IMR-90 (cell line): ENCODE results near the gene HGFAC.

Experiments used
- SMC3 ChIP-seq: fragments of 150-350 bp; IDR thresholded peaks from 2 replicates; pipeline ENCODE4 v1.6.1; 2016; ENCODE audit warnings: low read depth, mild to moderate bottlenecking, antibody characterized with exemption, low read length, moderate library complexity
- TF ChIP-seq, protein P1 (sequence below): conservative IDR thresholded peaks from 2 replicates; pipeline ENCODE4 v1.5.1; 2012; ENCODE audit warnings: mild to moderate bottlenecking, low read depth, low read length, improper control_type of control experiment

DNA sequence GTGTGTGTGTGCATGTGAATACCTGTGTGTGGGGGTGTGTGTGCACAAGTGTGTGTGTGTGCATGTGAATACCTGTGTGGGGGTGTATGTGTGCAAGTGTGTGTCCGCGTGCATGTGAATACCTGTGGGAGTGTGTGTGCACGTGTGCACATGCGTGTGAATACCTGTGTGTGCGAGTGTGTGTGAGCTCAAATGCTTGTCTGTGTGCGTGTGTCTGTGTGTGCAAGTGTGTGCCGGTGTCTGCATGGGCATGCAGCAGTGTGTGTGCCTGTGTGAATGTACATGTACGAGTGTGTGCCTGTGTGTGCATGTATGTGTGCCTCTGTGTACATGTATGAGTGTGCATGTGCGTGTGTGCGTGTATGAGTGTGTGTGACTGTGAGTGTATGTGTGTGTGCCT lies 26.4 kb downstream of the HGFAC start:
- TF ChIP-seq, protein P1, sequence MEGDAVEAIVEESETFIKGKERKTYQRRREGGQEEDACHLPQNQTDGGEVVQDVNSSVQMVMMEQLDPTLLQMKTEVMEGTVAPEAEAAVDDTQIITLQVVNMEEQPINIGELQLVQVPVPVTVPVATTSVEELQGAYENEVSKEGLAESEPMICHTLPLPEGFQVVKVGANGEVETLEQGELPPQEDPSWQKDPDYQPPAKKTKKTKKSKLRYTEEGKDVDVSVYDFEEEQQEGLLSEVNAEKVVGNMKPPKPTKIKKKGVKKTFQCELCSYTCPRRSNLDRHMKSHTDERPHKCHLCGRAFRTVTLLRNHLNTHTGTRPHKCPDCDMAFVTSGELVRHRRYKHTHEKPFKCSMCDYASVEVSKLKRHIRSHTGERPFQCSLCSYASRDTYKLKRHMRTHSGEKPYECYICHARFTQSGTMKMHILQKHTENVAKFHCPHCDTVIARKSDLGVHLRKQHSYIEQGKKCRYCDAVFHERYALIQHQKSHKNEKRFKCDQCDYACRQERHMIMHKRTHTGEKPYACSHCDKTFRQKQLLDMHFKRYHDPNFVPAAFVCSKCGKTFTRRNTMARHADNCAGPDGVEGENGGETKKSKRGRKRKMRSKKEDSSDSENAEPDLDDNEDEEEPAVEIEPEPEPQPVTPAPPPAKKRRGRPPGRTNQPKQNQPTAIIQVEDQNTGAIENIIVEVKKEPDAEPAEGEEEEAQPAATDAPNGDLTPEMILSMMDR, result no peak
- TF ChIP-seq SMC3, result no peak
